Neuronal stem cell (in vitro differentiated cells): Measurements from ENCODE around the gene FGFRL1.

Experiments used
- DNase-seq: peaks from one replicate; pipeline ENCODE4 v3.0.0-alpha.2; 2013; ENCODE audit warnings: low spot score
- H2AFZ ChIP-seq: one replicate; pipeline ENCODE4 v1.6.1; 2013; ENCODE audit warnings: mild to moderate bottlenecking, low read length, inconsistent platforms
- H2AK5ac ChIP-seq: 2 replicates; pipeline ENCODE4 v1.6.1; 2013; ENCODE audit warnings: low read depth, mild to moderate bottlenecking, inconsistent platforms, low read length, moderate library complexity, mixed read lengths
- H2BK120ac ChIP-seq: 2 replicates; pipeline ENCODE4 v1.6.1; 2013; ENCODE audit warnings: low read depth, mild to moderate bottlenecking, inconsistent platforms, low read length, moderate library complexity, mixed read lengths
- H2BK12ac ChIP-seq: one replicate; pipeline ENCODE4 v1.6.1; 2013; ENCODE audit warnings: low read length, inconsistent platforms
- H2BK15ac ChIP-seq: 2 replicates; pipeline ENCODE4 v1.6.1; 2013; ENCODE audit warnings: mild to moderate bottlenecking, low read length, inconsistent platforms, mixed read lengths
- H2BK5ac ChIP-seq: one replicate; pipeline ENCODE4 v1.6.1; 2013; ENCODE audit warnings: inconsistent platforms, mild to moderate bottlenecking, low read length, moderate library complexity
- H3K14ac ChIP-seq: one replicate; pipeline ENCODE4 v1.6.1; 2013; ENCODE audit warnings: low read length, inconsistent platforms
- H3K18ac ChIP-seq: 2 replicates; pipeline ENCODE4 v1.6.1; 2013; ENCODE audit warnings: low read length, inconsistent platforms
- H3K23ac ChIP-seq: 2 replicates; pipeline ENCODE4 v1.6.1; 2013; ENCODE audit warnings: low read depth, mild to moderate bottlenecking, mixed read lengths, low read length, inconsistent platforms; ENCODE audit not compliant: poor library complexity
- H3K27ac ChIP-seq: replicated peaks from 3 replicates; pipeline ENCODE4 v1.5.1; 2013; ENCODE audit warnings: low read length, inconsistent platforms
- H3K27me3 ChIP-seq, 3 experiments: 2 replicates each; pipeline ENCODE4 v1.6.1; 2013; ENCODE audit warnings: low read length in 3 of 3, mild to moderate bottlenecking in 2 of 3, inconsistent platforms in 1 of 3, low read depth in 1 of 3, mixed read lengths in 1 of 3, moderate library complexity in 1 of 3; ENCODE audit not compliant: control insufficient read depth in 3 of 3, insufficient read depth in 3 of 3
- H3K36me3 ChIP-seq, 2 donors: replicated peaks in 1 of 2; 2 replicates each; pipeline ENCODE4 v1.6.1; 2013; ENCODE audit warnings: low read length in 2 of 2; ENCODE audit not compliant: control insufficient read depth in 2 of 2, insufficient read depth in 2 of 2
- H3K4ac ChIP-seq: 2 replicates; pipeline ENCODE4 v1.6.1; 2013; ENCODE audit warnings: inconsistent platforms, mild to moderate bottlenecking, low read length, moderate library complexity
- H3K4me1 ChIP-seq, 2 donors: 1 replicate in 1 of 2; 2 replicates in 1 of 2; pipeline ENCODE4 v1.6.1; 2013; ENCODE audit warnings: low read length in 2 of 2, low read depth in 1 of 2; ENCODE audit not compliant: control insufficient read depth in 2 of 2, insufficient read depth in 1 of 2
- H3K4me2 ChIP-seq: one replicate; pipeline ENCODE4 v1.6.1; 2013; ENCODE audit warnings: mild to moderate bottlenecking, low read length, inconsistent platforms; ENCODE audit not compliant: insufficient read depth, poor library complexity, severe bottlenecking
- H3K4me3 ChIP-seq, 2 donors: 2 replicates each; pipeline ENCODE4 v1.5.1; 2013; ENCODE audit warnings: low read length in 2 of 2, mild to moderate bottlenecking in 2 of 2, inconsistent platforms in 1 of 2, moderate library complexity in 1 of 2
- H3K79me1 ChIP-seq: one replicate; pipeline ENCODE4 v1.6.1; 2013; ENCODE audit warnings: low read depth, mild to moderate bottlenecking, inconsistent platforms, low read length, moderate library complexity
- H3K9ac ChIP-seq: one replicate; pipeline ENCODE4 v1.6.1; 2013; ENCODE audit warnings: mild to moderate bottlenecking, low read depth, low read length, inconsistent platforms; ENCODE audit not compliant: poor library complexity
- H3K9me3 ChIP-seq, 2 donors: replicated peaks in 1 of 2; 2 replicates each; pipeline versions ENCODE3 to v1.6.1; 2013; ENCODE audit warnings: low read length in 2 of 2, mild to moderate bottlenecking in 2 of 2, inconsistent platforms in 1 of 2, low read depth in 1 of 2, mixed read lengths in 1 of 2, moderate library complexity in 1 of 2; ENCODE audit not compliant: control insufficient read depth in 2 of 2, insufficient read depth in 1 of 2
- H4K8ac ChIP-seq: one replicate; pipeline ENCODE4 v1.6.1; 2013; ENCODE audit warnings: low read depth, mild to moderate bottlenecking, inconsistent platforms, low read length, moderate library complexity
- H4K91ac ChIP-seq: one replicate; pipeline ENCODE4 v1.6.1; 2013; ENCODE audit warnings: low read length, low read depth, mild to moderate bottlenecking, inconsistent platforms; ENCODE audit not compliant: poor library complexity
- WGBS, 2 donors: extraction: QIAGEN DNeasy Blood & Tissue Kit; methylation state at CpG; one replicate each; pipeline ENCODE4 v1.1.7; 2013; ENCODE audit warnings: missing lambda C conversion rate in 2 of 2, mixed read lengths in 1 of 2; ENCODE audit not compliant: insufficient read length in 2 of 2, insufficient replicate concordance in 1 of 2; ENCODE audit errors: extremely low coverage in 2 of 2; 5-methylcytosine and 5-hydroxymethylcytosine counted together

The FGFRL1 gene

GRCh38 chr4:968621-969394 is 42.6 kb upstream of the FGFRL1 start:
- no peak overlapping the region for H4K8ac ChIP-seq
- no peak overlapping the region for H3K4ac ChIP-seq
- WGBS, 2 donors, result no CpG with 5 or more reads among the region's 23 CpGs
- no peak for DNase-seq
- peak overlapping the region; percentile 84 for H2AK5ac ChIP-seq
- H3K4me1 ChIP-seq, result peaks cover 2 to 10% of the 10 kb centered on the region in 2 donors
- H3K9me3 ChIP-seq, result no peaks in the 10 kb centered on the region
- H4K91ac ChIP-seq, result no peak overlapping the region
- H3K79me1 ChIP-seq, result peaks cover 1% of the 10 kb centered on the region
- no peak overlapping the region for H3K27ac ChIP-seq
- no peak overlapping the region for H2AFZ ChIP-seq
- H3K23ac ChIP-seq, result peak overlapping the region; percentile 85
- H3K36me3 ChIP-seq, result peaks cover 2 to 10% of the 10 kb centered on the region in 2 donors
- no peak overlapping the region for H2BK15ac ChIP-seq
- H3K18ac ChIP-seq, result peak overlapping the region; percentile 80
- no peak overlapping the region for H3K4me3 ChIP-seq
- peaks cover 0 to 46% (median 14%) of the 10 kb centered on the region in 3 experiments for H3K27me3 ChIP-seq
- no peak overlapping the region for H3K14ac ChIP-seq
- H3K4me2 ChIP-seq, result peak overlapping the region; percentile 11
- peak overlapping the region; percentile 60 for H3K9ac ChIP-seq
- no peak overlapping the region for H2BK12ac ChIP-seq
- no peak overlapping the region for H2BK5ac ChIP-seq
- no peak overlapping the region for H2BK120ac ChIP-seq

GRCh38 chr4:970046-970745 is 41.2 kb upstream of the FGFRL1 start:
- Histone ChIP-seq H3K18ac (no peak overlapping the region), H3K4ac (no peak overlapping the region), H3K14ac (no peak overlapping the region), H2BK120ac (no peak overlapping the region), H4K91ac (no peak overlapping the region), H2AK5ac (no peak overlapping the region), H2BK5ac (no peak overlapping the region), H3K27me3 (peaks cover 0 to 46% (median 14%) of the 10 kb centered on the region in 3 experiments), H3K9ac (no peak overlapping the region), H3K4me1 (peaks cover 2 to 10% of the 10 kb centered on the region in 2 donors), H3K23ac (no peak overlapping the region), H2BK12ac (no peak overlapping the region), H2BK15ac (no peak overlapping the region), H4K8ac (no peak overlapping the region), H3K27ac (no peak overlapping the region), H3K36me3 (peaks cover 2 to 6% of the 10 kb centered on the region in 2 donors), H3K79me1 (no peaks in the 10 kb centered on the region), H3K4me3 (no peak overlapping the region), H2AFZ (no peak overlapping the region), H3K9me3 (peaks cover 7 to 11% of the 10 kb centered on the region in 2 donors), H3K4me2 (no peak overlapping the region)
- DNase-seq, result no peak
- no CpG with 5 or more reads among the region's 25 CpGs for WGBS, 2 donors

GRCh38 chr4:970854-971520 is 40.4 kb upstream of the FGFRL1 start:
- WGBS, 2 donors, result no CpG with 5 or more reads among the region's 17 CpGs
- no peak overlapping the region for H2BK5ac ChIP-seq
- no peak overlapping the region for H4K8ac ChIP-seq
- no peak overlapping the region for H2AFZ ChIP-seq
- H2BK120ac ChIP-seq, result no peak overlapping the region
- H3K4me2 ChIP-seq, result no peak overlapping the region
- no peak overlapping the region for H3K27ac ChIP-seq
- H3K36me3 ChIP-seq, result peaks cover 0 to 6% of the 10 kb centered on the region in 2 donors
- H3K4ac ChIP-seq, result no peak overlapping the region
- peaks cover 0 to 46% (median 14%) of the 10 kb centered on the region in 3 experiments for H3K27me3 ChIP-seq
- DNase-seq, result no peak
- no peaks in the 10 kb centered on the region for H3K79me1 ChIP-seq
- peaks cover 7 to 11% of the 10 kb centered on the region in 2 donors for H3K9me3 ChIP-seq
- peak overlapping the region; percentile 56 for H2AK5ac ChIP-seq
- no peak overlapping the region for H2BK15ac ChIP-seq
- peak overlapping the region; percentile 92 for H3K23ac ChIP-seq
- peak overlapping the region; percentile 82 for H3K14ac ChIP-seq
- H3K18ac ChIP-seq, result no peak overlapping the region
- H3K9ac ChIP-seq, result no peak overlapping the region
- H3K4me1 ChIP-seq, result peaks cover 2 to 10% of the 10 kb centered on the region in 2 donors
- H4K91ac ChIP-seq, result no peak overlapping the region
- H3K4me3 ChIP-seq, result no peak overlapping the region
- no peak overlapping the region for H2BK12ac ChIP-seq
